ENCODE results near the gene GTF2A2.

GRCh38 chr15:59647085-59647484 lies 10.2 kb downstream of the GTF2A2 start:
- no peak for TF ChIP-seq CTCF (IDR thresholded peaks at IDR 0.05 in 8 of 11, conservative IDR thresholded peaks at IDR 0.05 in 3 of 11)
- no peak for TF ChIP-seq POLR2AphosphoS5 (IDR thresholded peaks at IDR 0.05)
- no peak for TF ChIP-seq POLR2A (IDR thresholded peaks at IDR 0.05)

Data from spleen (tissue), 7 donors.